ENCODE results near the gene SYNPO2. TPM values are rescaled to one million over a fixed set of nuclear protein-coding genes. Genes with fewer than 3 reads are reported as not detected.

SYNPO2 gene
- total RNA-seq, 1 experiment from 2014 or later, result 0.93 TPM

GRCh38 chr4:119068529-119068962 lies 179.9 kb downstream of the SYNPO2 start:
- Histone ChIP-seq H3K36me3 (ENCODE audit: control insufficient read depth in 1 of 2, insufficient read depth in 2 of 2, low read length in 2 of 2) (no peaks in the 10 kb centered on the region), H3K79me2 (ENCODE audit: insufficient read depth, low read length) (no peaks in the 10 kb centered on the region), H3K9me3 (ENCODE audit: control insufficient read depth in 1 of 2, insufficient read depth in 1 of 2, low read depth in 1 of 2, low read length in 2 of 2) (no peaks in the 10 kb centered on the region), H4K20me1 (ENCODE audit: insufficient read depth) (no peaks in the 10 kb centered on the region), H3K4me3 (replicated peaks in 1 of 2; ENCODE audit: low read depth in 1 of 2, low read length in 2 of 2) (no peak overlapping the region), H3K9ac (ENCODE audit: low read length) (no peak overlapping the region), H3K27me3 (ENCODE audit: insufficient read depth, low read length) (no peaks in the 10 kb centered on the region), H3K9me2 (ENCODE audit: insufficient read depth) (no peaks in the 10 kb centered on the region), H3K4me2 (ENCODE audit: low read length) (no peak overlapping the region), H3K4me1 (ENCODE audit: control insufficient read depth in 1 of 2, insufficient read depth in 2 of 2, low read length in 2 of 2) (no peaks in the 10 kb centered on the region), H3K27ac (ENCODE audit: low read depth, low read length) (no peak overlapping the region), H2AFZ (ENCODE audit: low read depth, low read length, poor library complexity, severe bottlenecking) (peak overlapping the region; percentile 54)
- TF ChIP-seq TCF7L2 (IDR thresholded peaks at IDR 0.05; ENCODE audit: borderline replicate concordance, extremely low read depth, insufficient read depth, insufficient read length) (no peak), POLR2AphosphoS5 (IDR thresholded peaks at IDR 0.05; ENCODE audit: low read depth, low read length) (no peak), POLR2A (IDR thresholded peaks at IDR 0.05; ENCODE audit: borderline replicate concordance, extremely low read depth, insufficient read depth, insufficient read length) (no peak), CEBPB (IDR thresholded peaks at IDR 0.05; ENCODE audit: low read depth) (no peak), CBX3 (IDR thresholded peaks at IDR 0.05; ENCODE audit: low read depth) (no peak)
- DNase-seq (ENCODE audit: low read depth, low spot score) (no peak), ATAC-seq (no peak)
- intact Hi-C loops (cut with micrococcal nuclease), result no loop called here
- POLR2A ChIA-PET, result no interaction called here
- BruUV-seq (replicated peaks), result no TSS peak
- RAD21 ChIA-PET (ENCODE audit: low non-redundant PET in 1 of 2, low total read pairs in 2 of 2, uncharacterized antibody in 2 of 2, unreplicated experiment in 2 of 2), result no interaction called here
- CTCF ChIA-PET, result no interaction called here

GRCh38 chr4:119070301-119070700 lies 181.6 kb downstream of the SYNPO2 start:
- no peaks in the 10 kb centered on the region for H3K79me2 ChIP-seq (ENCODE audit: insufficient read depth, low read length)
- no peak overlapping the region for H3K4me3 ChIP-seq (replicated peaks in 1 of 2; ENCODE audit: low read depth in 1 of 2, low read length in 2 of 2)
- H3K27me3 ChIP-seq (ENCODE audit: insufficient read depth, low read length), result no peaks in the 10 kb centered on the region
- no peak overlapping the region for H3K27ac ChIP-seq (ENCODE audit: low read depth, low read length)
- ChIA-PET CTCF (no interaction called here), POLR2A (no interaction called here), RAD21 (ENCODE audit: low non-redundant PET in 1 of 2, low total read pairs in 2 of 2, uncharacterized antibody in 2 of 2, unreplicated experiment in 2 of 2) (no interaction called here)
- H3K9me3 ChIP-seq (ENCODE audit: control insufficient read depth in 1 of 2, insufficient read depth in 1 of 2, low read depth in 1 of 2, low read length in 2 of 2), result no peaks in the 10 kb centered on the region
- H2AFZ ChIP-seq (ENCODE audit: low read depth, low read length, poor library complexity, severe bottlenecking), result peak overlapping the region; percentile 33
- BruUV-seq (replicated peaks), result no TSS peak
- no peaks in the 10 kb centered on the region for H4K20me1 ChIP-seq (ENCODE audit: insufficient read depth)
- no peaks in the 10 kb centered on the region for H3K9me2 ChIP-seq (ENCODE audit: insufficient read depth)
- DNase-seq (ENCODE audit: low read depth, low spot score), result no peak
- H3K36me3 ChIP-seq (ENCODE audit: control insufficient read depth in 1 of 2, insufficient read depth in 2 of 2, low read length in 2 of 2), result no peaks in the 10 kb centered on the region
- H3K4me1 ChIP-seq (ENCODE audit: control insufficient read depth in 1 of 2, insufficient read depth in 2 of 2, low read length in 2 of 2), result no peaks in the 10 kb centered on the region
- H3K4me2 ChIP-seq (ENCODE audit: low read length), result no peak overlapping the region
- TF ChIP-seq CEBPB (IDR thresholded peaks at IDR 0.05; ENCODE audit: low read depth) (no peak), SP1 (IDR thresholded peaks at IDR 0.05; ENCODE audit: low read depth) (no peak), EGR1 (IDR thresholded peaks at IDR 0.05; ENCODE audit: low read depth) (no peak)
- intact Hi-C loops (cut with micrococcal nuclease), result no loop called here
- ATAC-seq, result no peak
- H3K9ac ChIP-seq (ENCODE audit: low read length), result no peak overlapping the region
